ENCODE results near the gene FGF12.
A peak's percentile ranks its signal among the peaks of the same experiment; 100 is the strongest.
"Not testable (repeated sequence)": the region's sequence is repeated elsewhere in the genome, so short reads cannot be mapped to it uniquely, and the experiment has no call there.

Gene FGF12

GRCh38 chr3:192727032-192727847 is at the start of gene FGF12:
Gene FGF12, minus strand, starts transcription at chr3:192727541.
- peak; percentile 82 for DNase-seq (ENCODE audit: low spot score)

DNA sequence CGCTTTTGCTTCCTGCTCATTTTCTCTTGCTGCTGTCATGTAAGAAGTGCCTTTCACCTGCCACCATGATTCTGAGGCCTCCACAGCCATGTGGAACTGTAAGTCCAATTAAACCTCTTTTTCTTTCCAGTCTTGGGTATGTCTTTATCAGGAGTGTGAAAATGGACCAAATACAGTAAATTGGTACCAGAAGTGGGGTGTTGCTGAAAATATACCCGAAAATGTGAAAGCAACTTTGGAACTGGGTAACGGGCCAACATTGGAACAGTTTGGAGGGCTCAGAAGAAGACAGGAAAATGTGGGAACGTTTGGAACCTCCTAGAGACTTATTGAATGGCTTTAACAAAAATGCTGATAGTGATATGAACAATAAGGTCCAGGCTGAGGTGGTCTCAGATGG is 47.0 kb upstream of the FGF12 start:
- not testable (repeated sequence) for DNase-seq (ENCODE audit: low spot score)

- peak; percentile 72 for DNase-seq (ENCODE audit: low spot score)
Observed at GRCh38 chr3:192772240-192772894, 45.0 kb upstream of the FGF12 start.

DNA sequence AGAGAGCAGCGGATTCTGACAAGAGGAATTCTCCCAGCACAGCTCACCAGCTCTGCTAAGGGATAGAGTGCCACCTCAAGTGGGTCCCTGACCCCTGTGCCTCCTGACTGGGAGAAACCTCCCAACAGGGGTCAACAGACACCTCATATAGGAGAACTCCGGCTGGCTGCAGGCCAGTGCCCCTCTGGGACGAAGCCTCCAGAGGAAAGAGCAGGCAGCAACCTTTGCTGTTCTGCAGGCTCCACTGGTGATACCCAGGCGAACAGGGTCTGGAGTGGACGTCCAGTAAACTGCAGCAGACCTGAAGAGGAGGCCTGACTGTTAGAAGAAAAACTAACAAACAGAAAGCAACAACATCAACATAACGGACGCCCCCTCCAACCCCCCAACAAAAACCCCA is 31.3 kb upstream of the FGF12 start:
- DNase-seq (ENCODE audit: low spot score), result no peak

GRCh38 chr3:192751148-192751547 is 23.8 kb upstream of the FGF12 start:
- DNase-seq (ENCODE audit: low spot score), result no peak

- no peak for DNase-seq (ENCODE audit: low spot score)
Observed at GRCh38 chr3:192750201-192750600, 22.9 kb upstream of the FGF12 start.

DNA sequence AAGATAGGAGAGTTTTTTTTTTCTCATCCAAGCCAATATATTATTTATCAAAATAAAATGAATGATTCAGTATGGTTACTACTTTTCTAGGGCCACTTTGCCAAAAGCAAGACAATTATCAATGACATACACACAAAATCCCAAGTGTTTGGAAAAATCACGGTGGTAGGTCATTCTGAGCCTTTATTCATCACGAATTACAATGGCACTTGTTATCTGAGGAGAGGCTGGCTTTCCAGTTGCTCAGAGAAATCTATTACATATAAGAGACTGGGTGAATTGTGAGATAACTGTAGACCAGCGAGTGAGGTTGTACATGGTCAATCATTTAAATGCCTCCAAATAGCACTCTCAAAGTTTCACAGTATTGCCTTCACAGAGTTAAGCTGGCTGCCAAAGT is 20.4 kb upstream of the FGF12 start:
- DNase-seq (ENCODE audit: low spot score), result no peak

- no peak for DNase-seq (ENCODE audit: low spot score)
Observed at GRCh38 chr3:192747145-192747544, 19.8 kb upstream of the FGF12 start.

- DNase-seq (ENCODE audit: low spot score), result no peak
Observed at GRCh38 chr3:192745150-192745549, 17.8 kb upstream of the FGF12 start.

GRCh38 chr3:192744604-192745003 is 17.3 kb upstream of the FGF12 start:
- not testable (repeated sequence) for DNase-seq (ENCODE audit: low spot score)

- DNase-seq (ENCODE audit: low spot score), result no peak
Observed at GRCh38 chr3:192737506-192737905, 10.2 kb upstream of the FGF12 start.

- DNase-seq (ENCODE audit: low spot score), result no peak
Observed at GRCh38 chr3:192731233-192731632, 3.9 kb upstream of the FGF12 start.

DNA sequence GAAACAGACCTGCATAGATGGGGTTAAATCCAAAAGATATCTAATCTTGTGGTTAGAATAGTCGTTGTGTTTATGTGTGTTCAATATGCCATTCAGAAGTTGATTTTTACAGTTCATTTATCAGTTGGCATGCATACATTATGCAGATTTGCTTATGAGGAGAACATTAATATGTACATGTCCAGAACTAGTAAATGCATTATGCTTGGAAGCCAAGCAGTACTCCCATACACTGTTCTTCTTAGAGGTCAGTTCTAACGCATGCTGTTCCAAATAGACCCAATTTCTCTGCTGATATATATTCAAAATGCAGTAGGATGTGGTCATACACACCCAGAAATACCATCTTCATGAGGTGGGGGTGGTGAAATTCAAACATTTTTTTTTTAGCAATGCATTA is 956 bp downstream of the FGF12 start:
- DNase-seq (ENCODE audit: low spot score), result no peak

DNA sequence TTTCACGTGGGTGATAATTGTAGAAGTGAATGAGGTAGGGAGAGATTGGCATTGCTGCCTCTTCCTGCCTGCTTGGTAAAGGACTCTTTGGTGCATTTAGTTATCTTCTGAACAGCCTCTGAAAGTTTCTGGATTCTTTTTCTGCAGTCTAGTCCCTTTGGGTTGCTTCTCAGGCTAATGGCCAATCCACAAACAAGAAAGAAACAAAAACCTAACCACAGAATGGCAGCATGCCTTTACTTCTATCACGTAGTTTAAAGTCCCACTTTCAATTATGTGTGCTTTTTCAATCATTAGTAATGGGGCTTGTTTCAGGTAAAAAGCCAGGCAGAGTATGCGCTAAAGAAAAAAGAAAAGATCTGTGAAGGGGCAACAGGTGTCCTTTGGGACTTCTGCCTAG is 7.4 kb downstream of the FGF12 start:
- no peak for DNase-seq (ENCODE audit: low spot score)

- no peak for DNase-seq (ENCODE audit: low spot score)
Observed at GRCh38 chr3:192718156-192718555, 9.2 kb downstream of the FGF12 start.

GRCh38 chr3:192715126-192715525 is 12.2 kb downstream of the FGF12 start:
- DNase-seq (ENCODE audit: low spot score), result no peak

DNA sequence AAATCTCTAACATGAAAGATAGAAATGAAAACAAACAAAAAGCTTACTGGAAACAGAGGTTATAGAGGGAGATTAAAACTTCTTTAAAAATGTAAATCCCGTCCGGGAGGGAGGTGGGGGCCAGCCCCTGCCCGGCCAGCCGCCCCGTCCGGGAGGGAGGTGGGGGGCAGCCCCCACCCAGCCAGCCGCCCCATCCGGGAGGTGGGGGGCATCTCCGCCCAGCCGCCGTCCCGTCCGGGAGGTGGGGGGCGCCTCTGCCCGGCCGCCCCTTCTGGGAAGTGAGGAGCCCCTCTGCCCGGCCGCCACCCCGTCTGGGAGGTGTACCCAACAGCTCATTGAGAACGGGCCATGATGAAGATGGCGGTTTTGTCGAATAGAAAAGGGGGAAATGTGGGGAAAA is 16.2 kb downstream of the FGF12 start:
- DNase-seq (ENCODE audit: low spot score), result not testable (repeated sequence)

- DNase-seq (ENCODE audit: low spot score), result no peak
Observed at GRCh38 chr3:192710366-192710765, 17.0 kb downstream of the FGF12 start.

GRCh38 chr3:192706272-192706671 is 21.1 kb downstream of the FGF12 start:
- no peak for DNase-seq (ENCODE audit: low spot score)

- no peak for DNase-seq (ENCODE audit: low spot score)
Observed at GRCh38 chr3:192700885-192701284, 26.5 kb downstream of the FGF12 start.

GRCh38 chr3:192696943-192697587 is 30.3 kb downstream of the FGF12 start:
- DNase-seq (ENCODE audit: low spot score), result no peak

- DNase-seq (ENCODE audit: low spot score), result no peak
Observed at GRCh38 chr3:192687488-192688152, 39.7 kb downstream of the FGF12 start.

DNA sequence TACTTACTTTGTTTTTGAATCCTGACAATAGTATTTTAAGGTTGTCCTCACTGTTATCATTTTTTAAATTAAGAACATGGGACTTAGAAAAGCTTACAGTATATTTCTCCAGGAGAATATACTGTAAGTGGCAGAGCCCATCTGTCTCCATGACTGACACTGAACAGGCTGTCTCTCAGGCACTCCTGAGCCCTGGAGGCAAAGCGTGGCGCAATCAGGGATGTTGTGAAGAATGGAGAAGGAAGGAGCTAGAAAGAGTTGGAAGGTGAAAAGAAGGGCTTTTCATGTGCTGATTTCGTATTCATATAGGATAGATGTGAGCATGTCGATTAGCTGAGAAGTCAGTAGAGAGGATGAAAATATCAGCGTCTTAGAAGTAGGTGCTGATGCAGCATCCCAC is 41.5 kb downstream of the FGF12 start:
- DNase-seq (ENCODE audit: low spot score), result no peak

All from SW480 (cell line).